KMS-11 (cell line): ENCODE results near the gene OXCT1.

Source experiments
- H2AFZ ChIP-seq: fragments of 200-600 bp; sonication (generic); 2 replicates; pipeline ENCODE4 v1.6.1; 2016; ENCODE audit warnings: antibody characterized with exemption, mixed run types, low read depth
- H3K27ac ChIP-seq: fragments of 200-600 bp; sonication (generic); 2 replicates; pipeline ENCODE4 v1.6.1; 2016; ENCODE audit warnings: mild to moderate bottlenecking, mixed run types
- H3K27me3 ChIP-seq: fragments of 200-600 bp; sonication (generic); 2 replicates; pipeline ENCODE4 v1.6.1; 2017; ENCODE audit warnings: mild to moderate bottlenecking, low read depth, mixed run types, moderate library complexity; ENCODE audit not compliant: insufficient read depth
- H3K36me3 ChIP-seq: fragments of 200-600 bp; sonication (generic); 2 replicates; pipeline ENCODE4 v1.6.1; 2017; ENCODE audit warnings: mild to moderate bottlenecking, mixed run types; ENCODE audit not compliant: insufficient read depth
- H3K4me1 ChIP-seq: fragments of 200-600 bp; sonication (generic); 2 replicates; pipeline ENCODE4 v1.6.1; 2016; ENCODE audit warnings: mild to moderate bottlenecking, low read depth, mixed run types; ENCODE audit not compliant: poor library complexity, severe bottlenecking
- H3K4me2 ChIP-seq: fragments of 200-600 bp; sonication (generic); 2 replicates; pipeline ENCODE4 v1.7.0; 2016; ENCODE audit warnings: mild to moderate bottlenecking, mixed run types
- H3K4me3 ChIP-seq: fragments of 200-600 bp; sonication (generic); IDR thresholded peaks from 2 replicates; pipeline ENCODE4 v1.6.1; 2017; ENCODE audit warnings: low read depth, low read length, mixed read lengths; ENCODE audit not compliant: insufficient read depth
- H3K79me2 ChIP-seq: fragments of 200-600 bp; sonication (generic); 2 replicates; pipeline ENCODE4 v1.6.1; 2016; ENCODE audit warnings: low read depth, mixed run types; ENCODE audit not compliant: insufficient read depth
- H3K9ac ChIP-seq: fragments of 200-600 bp; sonication (generic); 2 replicates; pipeline ENCODE4 v1.6.1; 2016; ENCODE audit warnings: mild to moderate bottlenecking, mixed run types
- H4K20me1 ChIP-seq: fragments of 200-600 bp; sonication (generic); 2 replicates; pipeline ENCODE4 v1.6.1; 2016; ENCODE audit warnings: mild to moderate bottlenecking, mixed run types; ENCODE audit not compliant: insufficient read depth
- CTCF ChIP-seq: fragments of 200-600 bp; sonication (generic); conservative IDR thresholded peaks from 2 replicates; pipeline ENCODE4 v1.6.1; 2017; ENCODE audit warnings: low read depth, mild to moderate bottlenecking, antibody characterized with exemption, low read length, moderate library complexity, mixed read lengths

OXCT1 gene

GRCh38 chr5:41763574-41763973, 106.7 kb downstream of the OXCT1 start:
- Histone ChIP-seq H4K20me1 (no peaks in the 10 kb centered on the region), H3K27me3 (no peaks in the 10 kb centered on the region), H3K27ac (peak overlapping the region; percentile 69), H3K36me3 (no peaks in the 10 kb centered on the region; the same call in 1 of the 2 replicates), H3K9ac (peak overlapping the region; percentile 28; the same call in 1 of the 2 replicates), H2AFZ (no peak overlapping the region), H3K79me2 (no peaks in the 10 kb centered on the region), H3K4me2 (peak overlapping the region; percentile 96), H3K4me3 (no peak overlapping the region), H3K4me1 (peaks cover 66% of the 10 kb centered on the region)
- no peak for TF ChIP-seq CTCF

GRCh38 chr5:41763081-41763480, 107.1 kb downstream of the OXCT1 start:
- H2AFZ ChIP-seq, result no peak overlapping the region
- peak overlapping the region; percentile 28; the same call in 1 of the 2 replicates for H3K9ac ChIP-seq
- peaks cover 61% of the 10 kb centered on the region for H3K4me1 ChIP-seq
- H3K27ac ChIP-seq, result peak overlapping the region; percentile 69
- TF ChIP-seq CTCF, result no peak
- no peaks in the 10 kb centered on the region for H3K27me3 ChIP-seq
- no peaks in the 10 kb centered on the region; the same call in 1 of the 2 replicates for H3K36me3 ChIP-seq
- peak overlapping the region; percentile 96 for H3K4me2 ChIP-seq
- H4K20me1 ChIP-seq, result no peaks in the 10 kb centered on the region
- no peak overlapping the region for H3K4me3 ChIP-seq
- no peaks in the 10 kb centered on the region for H3K79me2 ChIP-seq

- Histone ChIP-seq H3K4me2 (peak overlapping the region; percentile 96), H3K36me3 (no peaks in the 10 kb centered on the region; the same call in 1 of the 2 replicates), H3K27ac (peak overlapping the region; percentile 69; the same call in 1 of the 2 replicates), H3K27me3 (no peaks in the 10 kb centered on the region), H2AFZ (no peak overlapping the region), H3K79me2 (no peaks in the 10 kb centered on the region), H3K9ac (no peak overlapping the region), H3K4me1 (peaks cover 60% of the 10 kb centered on the region), H4K20me1 (no peaks in the 10 kb centered on the region), H3K4me3 (no peak overlapping the region)
- TF ChIP-seq CTCF, result no peak
These were observed 107.8 kb downstream of the OXCT1 start for GRCh38 chr5:41762426-41762825.

GRCh38 chr5:41761663-41762062, 108.6 kb downstream of the OXCT1 start:
- Histone ChIP-seq H3K4me2 (no peak overlapping the region; the same call in 1 of the 2 replicates), H4K20me1 (no peaks in the 10 kb centered on the region), H3K4me3 (no peak overlapping the region), H3K4me1 (peaks cover 53% of the 10 kb centered on the region), H3K36me3 (peaks cover 3% of the 10 kb centered on the region; the same call in 1 of the 2 replicates), H3K27me3 (no peaks in the 10 kb centered on the region), H3K79me2 (no peaks in the 10 kb centered on the region), H3K9ac (no peak overlapping the region), H3K27ac (no peak overlapping the region), H2AFZ (no peak overlapping the region)
- no peak for TF ChIP-seq CTCF
